Kidney (tissue), 14 donors: ENCODE data around the gene YBX1. TPM values are rescaled to one million over a fixed set of nuclear protein-coding genes. Genes with fewer than 3 reads are reported as not detected.

Source experiments
- DNase-seq, 5 donors: peaks; one replicate each; pipeline ENCODE4 v3.0.0-alpha.2; 2013 to 2020
- FAIRE-seq: peaks from 2 replicates; lab custom pipeline; 2012; peaks lifted over from hg19 to GRCh38; lab: Jason Lieb, UNC
- H3K27ac ChIP-seq, 2 donors: one replicate each; pipeline ENCODE4 v1.7.0; 2013; ENCODE audit warnings: low read depth in 2 of 2, low read length in 2 of 2, inconsistent platforms in 1 of 2
- H3K27me3 ChIP-seq: one replicate; pipeline ENCODE4 v1.7.1; 2013; ENCODE audit warnings: low read length, inconsistent platforms; ENCODE audit not compliant: control insufficient read depth, insufficient read depth
- H3K36me3 ChIP-seq, 3 donors: one replicate each; pipeline versions ENCODE4 v1.7.0 to v1.7.1; 2013; ENCODE audit warnings: low read length in 3 of 3, control low read depth in 1 of 3, inconsistent platforms in 1 of 3; ENCODE audit not compliant: insufficient read depth in 3 of 3, control insufficient read depth in 2 of 3
- H3K4me1 ChIP-seq, 3 donors: one replicate each; pipeline versions ENCODE4 v1.7.0 to v1.7.1; 2013; ENCODE audit warnings: low read length in 3 of 3, inconsistent platforms in 1 of 3, low read depth in 1 of 3; ENCODE audit not compliant: control insufficient read depth in 2 of 3, insufficient read depth in 2 of 3
- H3K4me3 ChIP-seq, 3 donors: one replicate each; pipeline versions ENCODE4 v1.7.0 to v1.8.1; 2013; ENCODE audit warnings: low read length in 3 of 3, control low read depth in 1 of 3, inconsistent platforms in 1 of 3
- H3K9ac ChIP-seq, 3 donors: one replicate each; pipeline versions ENCODE4 v1.7.0 to v1.7.1; 2013; ENCODE audit warnings: low read length in 3 of 3, control low read depth in 1 of 3, inconsistent platforms in 1 of 3
- H3K9me3 ChIP-seq, 3 donors: one replicate each; pipeline versions ENCODE4 v1.7.0 to v1.7.1; 2013; ENCODE audit warnings: low read length in 3 of 3, control low read depth in 1 of 3, inconsistent platforms in 1 of 3; ENCODE audit not compliant: control insufficient read depth in 2 of 3, insufficient read depth in 1 of 3
- CTCF ChIP-seq: IDR thresholded peaks from 3 replicates; pipeline ENCODE4 v1.5.1; 2012; ENCODE audit warnings: mild to moderate bottlenecking, moderate library complexity, borderline replicate concordance; ENCODE audit not compliant: insufficient read depth; ENCODE audit errors: extremely low read depth
- intact Hi-C: fragments of 100-400 bp; cut with DNase I; formaldehyde crosslinking; loops from one replicate; pipeline ENCODE4 v1.11.1; 2022
- polyA plus RNA-seq: library from polyadenylated mRNA; stranded (reverse); fragments of 350-450 nt; fragmentation: Illumina TruSeq; extraction: RNeasy Lipid Tissue Mini Kit (QIAGEN cat#74804); gene quantifications from one replicate; pipeline ENCODE4 v1.2.3, GENCODE V29; 2014; ENCODE audit warnings: low read depth, low replicate concordance; ENCODE audit not compliant: insufficient read depth
- total RNA-seq: library from RNA; stranded (reverse); fragmentation: NEBNext Ultra II Directional; extraction: Animal tissue kit (Norgen Biotek cat#: 25700); gene quantifications from one replicate; pipeline ENCODE4 v1.2.1, GENCODE V29; 2021
- donor health status: control.
- donor health status: control.
- donor health status: control.
- donor health status: control.
- donor health status: control.
- donor health status: DM: yes; HTN: yes; CAD: no.
- donor health status: Normal renal cell carcinoma (clear cell type).

YBX1 gene
- total and polyA plus RNA-seq, 2 donors from 2014 or later = 395 to 418 TPM

GRCh38 chr1:42744148-42744413, 61.9 kb downstream of the YBX1 start:
- no peak overlapping the region for H3K27ac ChIP-seq

GRCh38 chr1:42745851-42746250, 63.6 kb downstream of the YBX1 start:
- Histone ChIP-seq H3K4me3 (no peak overlapping the region), H3K36me3 (peaks cover 0 to 22% (median 14%) of the 10 kb centered on the region in 3 donors), H3K27ac (no peak overlapping the region), H3K4me1 (peaks cover 0 to 2% (median 0%) of the 10 kb centered on the region in 3 donors), H3K27me3 (no peaks in the 10 kb centered on the region), H3K9ac (no peak overlapping the region), H3K9me3 (no peaks in the 10 kb centered on the region)
- FAIRE-seq (no peak), DNase-seq (no peak)
- TF ChIP-seq CTCF = no peak
- intact Hi-C loops = loop anchor here (10.0 kb wide), 1 partner anchor 161 kb away; no protein-coding TSS in a partner anchor

More at GRCh38 chr1:42744148-42744413, 61.9 kb downstream of the YBX1 start:
- Histone ChIP-seq H3K36me3 (peaks cover 0 to 12% (median 4%) of the 10 kb centered on the region in 3 donors), H3K4me1 (peaks cover 0 to 8% (median 3%) of the 10 kb centered on the region in 3 donors), H3K4me3 (no peak overlapping the region), H3K9ac (no peak overlapping the region), H3K9me3 (no peaks in the 10 kb centered on the region), H3K27me3 (no peaks in the 10 kb centered on the region)
- DNase-seq (no peak), FAIRE-seq (no peak)
- no peak for TF ChIP-seq CTCF
- intact Hi-C loops = loop anchor here (10.0 kb wide), 1 partner anchor 159 kb away; no protein-coding TSS in a partner anchor

GRCh38 chr1:42746436-42747105, 64.4 kb downstream of the YBX1 start:
- H3K4me1 ChIP-seq = peaks cover 0 to 2% (median 0%) of the 10 kb centered on the region in 3 donors
- no peaks in the 10 kb centered on the region for H3K27me3 ChIP-seq
- H3K4me3 ChIP-seq = no peak overlapping the region
- H3K27ac ChIP-seq = no peak overlapping the region
- H3K36me3 ChIP-seq = peaks cover 0 to 22% (median 14%) of the 10 kb centered on the region in 3 donors
- no peak for TF ChIP-seq CTCF
- H3K9ac ChIP-seq = no peak overlapping the region
- no peak for FAIRE-seq
- no peaks in the 10 kb centered on the region for H3K9me3 ChIP-seq
- DNase-seq = no peak
- intact Hi-C loops = loop anchor here (10.0 kb wide), 1 partner anchor 162 kb away; no protein-coding TSS in a partner anchor
